H54 (cell line): ENCODE results near the gene ROPN1B.
A peak's percentile ranks its signal among the peaks of the same experiment; 100 is the strongest.
"Not testable (repeated sequence)": the region's sequence is repeated elsewhere in the genome, so short reads cannot be mapped to it uniquely, and the experiment has no call there.

Experiments
- DNase-seq: peaks from one replicate; pipeline ENCODE4 v3.0.0; 2011; ENCODE audit warnings: low spot score, mixed read lengths; ENCODE audit not compliant: insufficient read length
- FAIRE-seq: peaks from 3 replicates; lab custom pipeline; 2011; peaks lifted over from hg19 to GRCh38; lab: Jason Lieb, UNC

The ROPN1B gene

GRCh38 chr3:125968701-125969592 lies at the start of gene ROPN1B:
TSS of gene ROPN1B (plus strand) at chr3:125969178. CDS start at chr3:125972055, 2,877 bp downstream.
- not testable (repeated sequence) for FAIRE-seq, DNase-seq

- FAIRE-seq, DNase-seq: not testable (repeated sequence)
These were observed 48.8 kb upstream of the ROPN1B start for GRCh38 chr3:125920191-125920590.

- DNase-seq, FAIRE-seq: not testable (repeated sequence)
These were observed 48.2 kb upstream of the ROPN1B start for GRCh38 chr3:125920751-125921279.

GRCh38 chr3:125921712-125922111 lies 47.3 kb upstream of the ROPN1B start:
- DNase-seq, result peak; percentile 30
- FAIRE-seq, result not testable (repeated sequence)

GRCh38 chr3:125923324-125924115 lies 45.5 kb upstream of the ROPN1B start:
- DNase-seq, result peak; percentile 17
- not testable (repeated sequence) for FAIRE-seq

- not testable (repeated sequence) for DNase-seq, FAIRE-seq
These were observed 44.7 kb upstream of the ROPN1B start for GRCh38 chr3:125924276-125924675.

GRCh38 chr3:125925727-125926126 lies 43.3 kb upstream of the ROPN1B start:
- not testable (repeated sequence) for DNase-seq, FAIRE-seq

GRCh38 chr3:125928771-125929545 lies 40.0 kb upstream of the ROPN1B start:
- not testable (repeated sequence) for FAIRE-seq, DNase-seq

- FAIRE-seq, DNase-seq: not testable (repeated sequence)
These were observed 39.2 kb upstream of the ROPN1B start for GRCh38 chr3:125929765-125930164.

GRCh38 chr3:125931355-125931880 lies 37.6 kb upstream of the ROPN1B start:
- DNase-seq, FAIRE-seq: not testable (repeated sequence)

- FAIRE-seq, DNase-seq: not testable (repeated sequence)
These were observed 35.4 kb upstream of the ROPN1B start for GRCh38 chr3:125933397-125934173.

- not testable (repeated sequence) for FAIRE-seq
These were observed 33.6 kb upstream of the ROPN1B start for GRCh38 chr3:125935252-125935874.

GRCh38 chr3:125936210-125936815 lies 32.7 kb upstream of the ROPN1B start:
- not testable (repeated sequence) for DNase-seq, FAIRE-seq

More at GRCh38 chr3:125935252-125935874, 33.6 kb upstream of the ROPN1B start:
- not testable (repeated sequence) for DNase-seq

GRCh38 chr3:125936891-125937290 lies 32.1 kb upstream of the ROPN1B start:
- not testable (repeated sequence) for DNase-seq, FAIRE-seq

- DNase-seq, result not testable (repeated sequence)
- FAIRE-seq, result peak; percentile 15
These were observed 21.2 kb upstream of the ROPN1B start for GRCh38 chr3:125947806-125948205.

- not testable (repeated sequence) for FAIRE-seq, DNase-seq
These were observed 20.1 kb upstream of the ROPN1B start for GRCh38 chr3:125948901-125949300.

- not testable (repeated sequence) for FAIRE-seq, DNase-seq
These were observed 17.8 kb upstream of the ROPN1B start for GRCh38 chr3:125951176-125951575.
